Gastrocnemius medialis (tissue), 4 donors: ENCODE results near the gene EGFR.

ENCODE experiments used
- POLR2A ChIP-seq, 2 donors: fragments of 450-650 bp; IDR thresholded peaks; one replicate each; pipeline ENCODE4 v1.6.1; 2017; ENCODE audit warnings: antibody characterized with exemption in 2 of 2, mild to moderate bottlenecking in 2 of 2, moderate library complexity in 2 of 2
- TF ChIP-seq, protein P1 (sequence below), 5 experiments: fragments of 450-650 bp in 3 of 5; fragments of 200-600 bp in 2 of 5; sonication (generic) in 2 of 5; IDR thresholded peaks in 4 of 5; conservative IDR thresholded peaks in 1 of 5; 1 replicate in 4 of 5; 2 replicates in 1 of 5; pipeline ENCODE4 v1.5.1; 2016 to 2019; ENCODE audit warnings: antibody characterized with exemption in 5 of 5, mild to moderate bottlenecking in 3 of 5, moderate library complexity in 3 of 5

GRCh38 chr7:55058314-55058713, 39.5 kb downstream of the EGFR start:
- TF ChIP-seq POLR2A (IDR thresholded peaks at IDR 0.05), result no peak
- TF ChIP-seq, protein P1, sequence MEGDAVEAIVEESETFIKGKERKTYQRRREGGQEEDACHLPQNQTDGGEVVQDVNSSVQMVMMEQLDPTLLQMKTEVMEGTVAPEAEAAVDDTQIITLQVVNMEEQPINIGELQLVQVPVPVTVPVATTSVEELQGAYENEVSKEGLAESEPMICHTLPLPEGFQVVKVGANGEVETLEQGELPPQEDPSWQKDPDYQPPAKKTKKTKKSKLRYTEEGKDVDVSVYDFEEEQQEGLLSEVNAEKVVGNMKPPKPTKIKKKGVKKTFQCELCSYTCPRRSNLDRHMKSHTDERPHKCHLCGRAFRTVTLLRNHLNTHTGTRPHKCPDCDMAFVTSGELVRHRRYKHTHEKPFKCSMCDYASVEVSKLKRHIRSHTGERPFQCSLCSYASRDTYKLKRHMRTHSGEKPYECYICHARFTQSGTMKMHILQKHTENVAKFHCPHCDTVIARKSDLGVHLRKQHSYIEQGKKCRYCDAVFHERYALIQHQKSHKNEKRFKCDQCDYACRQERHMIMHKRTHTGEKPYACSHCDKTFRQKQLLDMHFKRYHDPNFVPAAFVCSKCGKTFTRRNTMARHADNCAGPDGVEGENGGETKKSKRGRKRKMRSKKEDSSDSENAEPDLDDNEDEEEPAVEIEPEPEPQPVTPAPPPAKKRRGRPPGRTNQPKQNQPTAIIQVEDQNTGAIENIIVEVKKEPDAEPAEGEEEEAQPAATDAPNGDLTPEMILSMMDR (IDR thresholded peaks at IDR 0.05 in 4 of 5, conservative IDR thresholded peaks at IDR 0.05 in 1 of 5), result no peak
